Activated T-helper 1 cell treated with anti-CD3 and anti-CD28 coated beads, Interleukin-12 subunit alpha, Interleukin-12 subunit beta, Interleukin-2, Interleukin-4 antibody, amounts not matched to agents 30 ng/mL and 10 ng/mL and 1 ng/mL, durations not matched to agents 14 hours and 24 hours and 36 hours (primary cell): ENCODE measurements around the gene IL5RA. TPM values are rescaled to one million over a fixed set of nuclear protein-coding genes. Genes with fewer than 3 reads are reported as not detected.

ENCODE experiments used
- DNase-seq: peaks from one replicate; pipeline ENCODE4 v3.0.0; 2021; ENCODE audit warnings: low spot score
- H3K27ac Mint-ChIP-seq: one replicate; pipeline ENCODE4 v1.8.0; 2021; ENCODE audit warnings: mild to moderate bottlenecking, mixed read lengths
- H3K27me3 Mint-ChIP-seq: one replicate; pipeline ENCODE4 v1.8.0; 2022; ENCODE audit warnings: mild to moderate bottlenecking, moderate library complexity, mixed read lengths; ENCODE audit not compliant: insufficient read depth
- H3K36me3 Mint-ChIP-seq: one replicate; pipeline ENCODE4 v1.8.0; 2021; ENCODE audit warnings: low read depth, mixed read lengths
- H3K4me1 Mint-ChIP-seq: one replicate; pipeline ENCODE4 v1.8.0; 2021; ENCODE audit warnings: low read depth, mixed read lengths
- H3K4me3 Mint-ChIP-seq: one replicate; pipeline ENCODE4 v1.8.0; 2021; ENCODE audit warnings: mild to moderate bottlenecking, moderate library complexity, mixed read lengths
- H3K9me3 Mint-ChIP-seq: one replicate; pipeline ENCODE4 v1.8.0; 2021; ENCODE audit warnings: mixed read lengths
- intact Hi-C: fragments of 100-400 bp; cut with micrococcal nuclease; formaldehyde crosslinking; loops from one replicate; pipeline ENCODE4 v1.15.1; 2024
- total RNA-seq: library from RNA; stranded (reverse); gene quantifications from 2 replicates; pipeline ENCODE4 v1.2.3, GENCODE V29; 2022

Gene IL5RA
- total RNA-seq, 1 donor from 2014 or later: not detected

DNA sequence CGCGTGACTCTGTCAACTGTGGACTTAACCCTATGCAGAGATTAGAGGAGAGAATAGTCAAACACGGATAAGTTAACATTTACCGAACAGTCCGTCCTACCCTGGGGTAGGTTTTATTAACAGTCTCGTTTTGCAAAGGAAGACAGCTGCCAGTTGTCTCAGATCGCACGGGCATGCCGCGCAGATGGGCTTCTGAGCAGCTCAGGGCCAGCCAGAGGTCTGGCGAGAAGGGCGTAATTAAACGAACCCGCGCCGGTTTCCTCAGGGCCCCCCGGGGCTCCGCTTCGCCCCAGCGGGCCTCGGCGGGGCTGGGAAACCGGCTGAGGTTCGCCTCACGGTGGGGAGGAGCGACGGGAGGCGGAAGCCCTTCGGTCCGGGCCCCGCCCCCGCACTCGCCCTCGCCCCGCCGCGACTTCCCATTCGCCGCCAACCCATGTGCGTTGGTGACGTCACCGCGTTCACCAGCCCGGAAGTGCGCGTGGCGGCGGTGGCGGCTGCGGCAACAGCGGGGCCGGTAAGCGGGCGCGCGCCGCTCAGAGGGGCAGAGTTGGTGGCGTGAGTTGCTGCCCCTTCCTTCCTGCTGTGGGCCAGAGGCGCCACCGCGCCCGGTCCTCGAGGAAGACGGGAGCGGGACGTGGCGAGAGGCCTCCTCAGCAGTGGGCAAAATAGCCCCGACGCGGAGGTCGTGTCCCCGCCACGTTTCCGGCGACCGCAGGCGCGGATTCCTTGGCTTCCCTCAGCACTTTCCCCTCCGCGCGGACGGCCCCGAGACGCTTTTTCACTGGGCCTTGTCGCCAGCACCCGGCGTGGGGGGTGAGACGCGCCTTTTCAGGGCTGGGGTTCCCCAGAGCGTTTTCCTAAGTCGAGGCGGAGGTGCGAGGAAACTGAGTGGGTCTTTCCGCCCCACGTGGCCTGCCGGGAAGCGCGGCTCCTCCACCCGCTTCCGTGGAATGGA, 16.6 kb upstream of the IL5RA start, which contains the start of gene TRNT1:
Gene TRNT1, plus strand, starts transcription at position 464 of the 955 bp plus-strand sequence. CDS start 2,101 bp downstream, outside the sequence.
- peak within 1 kb of the TSS; percentile 99 for H3K4me3 Mint-ChIP-seq
- H3K4me1 Mint-ChIP-seq: peaks cover 30% of the 10 kb centered on the region
- intact Hi-C loops: loop anchor here (1.0 to 2.0 kb wide), 4 partner anchors 22 to 1176 kb away; partner anchors contain the start of genes CRBN and SETMAR
- peak; percentile 91 for DNase-seq
- H3K27ac Mint-ChIP-seq: peak within 1 kb of the TSS; percentile 99
- H3K9me3 Mint-ChIP-seq: peaks cover 3% of the 10 kb centered on the region
- H3K36me3 Mint-ChIP-seq: peaks cover 23% of the 10 kb centered on the region
- H3K27me3 Mint-ChIP-seq: peaks cover 2% of the 10 kb centered on the region

DNA sequence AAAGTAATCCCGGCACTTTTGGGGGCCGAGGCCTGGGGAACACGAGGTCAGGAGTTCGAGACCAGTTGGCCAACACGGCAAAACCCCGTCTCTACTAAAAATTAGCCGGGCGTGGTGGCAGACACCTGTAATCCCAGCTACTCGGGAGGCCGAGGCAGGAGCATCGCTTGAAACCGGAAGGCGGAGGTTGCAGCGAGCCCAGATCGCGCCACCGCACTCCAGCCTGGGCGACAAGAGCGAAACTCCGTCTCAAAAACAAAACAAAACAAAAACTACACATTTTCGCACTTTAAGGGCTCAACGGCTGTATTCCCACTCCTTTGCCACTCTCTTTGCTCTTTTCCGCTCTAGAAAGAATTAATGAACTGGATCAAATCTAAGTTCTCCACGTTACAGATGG, 15.8 kb upstream of the IL5RA start:
- H3K9me3 Mint-ChIP-seq: peaks cover 3% of the 10 kb centered on the region
- peak overlapping the region; percentile 99 for H3K27ac Mint-ChIP-seq
- intact Hi-C loops: loop anchor here (1.0 to 2.0 kb wide), 4 partner anchors 23 to 1177 kb away; partner anchors contain the start of genes CRBN and SETMAR

DNA sequence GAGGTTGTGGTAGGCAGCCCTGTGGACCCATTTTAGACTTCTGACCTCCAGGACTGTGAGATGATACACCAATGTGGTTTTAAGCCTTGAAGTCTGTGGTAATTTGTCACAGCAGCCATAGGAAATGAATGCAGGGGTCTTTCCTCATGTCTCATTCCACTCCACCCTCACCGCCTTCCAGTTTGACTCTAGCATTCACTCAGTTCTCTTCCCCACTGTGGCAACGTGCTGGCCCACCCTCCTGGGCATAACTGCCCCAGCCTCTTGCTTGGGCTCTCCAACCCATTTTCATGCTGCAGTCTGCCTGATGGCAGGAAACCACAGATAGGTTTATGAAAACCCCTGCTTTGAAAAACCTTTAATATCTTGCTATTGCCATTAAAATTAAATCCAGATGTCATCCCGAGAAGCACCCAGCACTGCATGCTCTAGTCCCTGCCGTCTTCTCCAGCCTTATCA, 9.2 kb upstream of the IL5RA start:
- DNase-seq: no peak
- Mint-ChIP-seq H3K4me3 (no peak overlapping the region), H3K27ac (no peak overlapping the region), H3K9me3 (no peaks in the 10 kb centered on the region), H3K4me1 (no peaks in the 10 kb centered on the region), H3K27me3 (peaks cover 8% of the 10 kb centered on the region), H3K36me3 (no peaks in the 10 kb centered on the region)
- intact Hi-C loops: no loop called here

More for the DNA sequence above, 15.8 kb upstream of the IL5RA start:
- peak overlapping the region; percentile 99 for H3K4me3 Mint-ChIP-seq
- peaks cover 19% of the 10 kb centered on the region for H3K36me3 Mint-ChIP-seq
- H3K27me3 Mint-ChIP-seq: peaks cover 2% of the 10 kb centered on the region
- peaks cover 30% of the 10 kb centered on the region for H3K4me1 Mint-ChIP-seq
- no peak for DNase-seq

DNA sequence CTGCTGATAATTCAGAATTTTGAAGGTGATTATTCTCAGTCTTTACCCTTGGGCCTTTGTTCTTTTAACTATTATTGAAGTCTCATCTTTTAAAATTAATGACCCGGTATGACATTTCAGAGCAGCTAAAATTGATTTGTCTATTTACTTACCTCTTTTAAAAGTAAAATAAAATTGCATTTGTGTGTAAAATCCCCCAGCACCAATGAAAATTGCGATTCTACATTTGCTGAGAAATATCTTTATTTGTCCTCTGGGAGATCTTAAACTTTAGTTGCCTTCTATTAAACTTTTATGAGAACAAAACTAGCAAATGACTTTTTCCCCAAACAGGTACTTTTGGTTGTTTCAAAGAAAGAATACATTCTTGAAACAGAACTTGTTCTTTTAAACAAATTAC, 7.5 kb upstream of the IL5RA start:
- Mint-ChIP-seq H3K27me3 (peaks cover 10% of the 10 kb centered on the region), H3K9me3 (no peaks in the 10 kb centered on the region), H3K36me3 (no peaks in the 10 kb centered on the region), H3K27ac (no peak overlapping the region), H3K4me1 (no peaks in the 10 kb centered on the region), H3K4me3 (no peak overlapping the region)
- intact Hi-C loops: no loop called here
- DNase-seq: no peak

DNA sequence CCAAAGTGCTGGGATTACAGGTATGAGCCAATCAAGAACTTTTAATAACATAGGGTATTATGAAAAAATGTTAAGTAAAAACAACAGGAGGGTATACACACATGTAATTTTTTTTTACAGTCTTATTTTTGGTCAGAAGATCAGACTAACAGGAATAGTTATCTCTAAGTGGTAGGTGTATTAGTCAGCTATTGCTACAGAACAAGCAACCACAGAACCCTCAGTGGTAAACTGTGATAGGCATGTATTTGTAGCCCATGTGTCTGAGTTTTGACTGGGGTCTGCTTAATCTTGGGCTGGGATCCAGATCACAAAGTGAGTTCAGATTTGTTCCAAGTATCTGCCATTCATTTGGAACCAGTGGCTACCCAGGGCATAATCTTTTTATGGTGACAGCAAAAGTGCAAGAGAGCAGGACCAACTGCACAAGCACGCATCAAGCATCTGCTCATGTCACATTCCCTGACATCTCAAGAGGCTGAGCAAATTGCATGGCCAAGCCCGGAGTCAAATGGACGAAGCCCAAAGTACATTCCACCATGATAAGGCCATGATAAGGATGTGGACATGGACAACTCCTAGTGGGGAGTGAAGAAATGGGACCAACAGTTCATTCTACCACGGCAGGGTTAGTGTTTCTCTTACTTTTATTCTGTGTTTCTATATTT, 3.0 kb upstream of the IL5RA start:
- no peaks in the 10 kb centered on the region for H3K9me3 Mint-ChIP-seq
- peaks cover 6% of the 10 kb centered on the region for H3K4me1 Mint-ChIP-seq
- no peaks in the 10 kb centered on the region for H3K36me3 Mint-ChIP-seq
- H3K27ac Mint-ChIP-seq: no peak overlapping the region
- DNase-seq: no peak
- intact Hi-C loops: no loop called here
- no peak overlapping the region for H3K4me3 Mint-ChIP-seq
- peaks cover 13% of the 10 kb centered on the region for H3K27me3 Mint-ChIP-seq

DNA sequence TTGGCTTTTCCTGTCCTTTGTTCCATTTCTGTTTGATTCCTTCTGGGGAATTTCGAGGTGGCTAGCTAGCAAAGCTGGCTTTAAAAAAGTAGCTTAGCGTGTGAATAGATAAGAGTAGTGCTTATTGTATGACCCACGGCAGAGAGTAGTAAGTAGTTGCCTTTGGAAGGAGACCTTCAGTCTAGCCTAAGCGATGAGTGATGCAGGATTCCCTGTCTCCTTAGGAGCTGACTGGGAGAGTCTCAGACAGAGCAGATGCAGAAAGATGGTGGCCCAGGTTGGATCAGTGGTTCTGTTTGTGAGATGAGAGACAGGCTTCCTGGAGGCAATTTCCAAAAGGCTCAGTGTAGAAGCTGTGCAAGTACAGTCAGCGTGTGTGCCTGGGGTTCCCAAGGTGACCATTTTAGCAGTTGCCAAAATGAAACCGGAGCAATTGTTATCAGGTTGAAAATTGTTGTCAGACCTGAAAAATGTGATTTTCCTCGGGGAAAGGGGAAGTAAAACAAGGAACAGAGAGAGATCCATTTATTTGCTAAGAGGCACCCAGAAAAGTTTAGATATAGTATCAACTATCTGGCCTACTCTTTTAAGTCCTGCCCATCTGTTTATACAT, 681 bp upstream of the IL5RA start:
- intact Hi-C loops: no loop called here
- no peak overlapping the region for H3K4me3 Mint-ChIP-seq

DNA sequence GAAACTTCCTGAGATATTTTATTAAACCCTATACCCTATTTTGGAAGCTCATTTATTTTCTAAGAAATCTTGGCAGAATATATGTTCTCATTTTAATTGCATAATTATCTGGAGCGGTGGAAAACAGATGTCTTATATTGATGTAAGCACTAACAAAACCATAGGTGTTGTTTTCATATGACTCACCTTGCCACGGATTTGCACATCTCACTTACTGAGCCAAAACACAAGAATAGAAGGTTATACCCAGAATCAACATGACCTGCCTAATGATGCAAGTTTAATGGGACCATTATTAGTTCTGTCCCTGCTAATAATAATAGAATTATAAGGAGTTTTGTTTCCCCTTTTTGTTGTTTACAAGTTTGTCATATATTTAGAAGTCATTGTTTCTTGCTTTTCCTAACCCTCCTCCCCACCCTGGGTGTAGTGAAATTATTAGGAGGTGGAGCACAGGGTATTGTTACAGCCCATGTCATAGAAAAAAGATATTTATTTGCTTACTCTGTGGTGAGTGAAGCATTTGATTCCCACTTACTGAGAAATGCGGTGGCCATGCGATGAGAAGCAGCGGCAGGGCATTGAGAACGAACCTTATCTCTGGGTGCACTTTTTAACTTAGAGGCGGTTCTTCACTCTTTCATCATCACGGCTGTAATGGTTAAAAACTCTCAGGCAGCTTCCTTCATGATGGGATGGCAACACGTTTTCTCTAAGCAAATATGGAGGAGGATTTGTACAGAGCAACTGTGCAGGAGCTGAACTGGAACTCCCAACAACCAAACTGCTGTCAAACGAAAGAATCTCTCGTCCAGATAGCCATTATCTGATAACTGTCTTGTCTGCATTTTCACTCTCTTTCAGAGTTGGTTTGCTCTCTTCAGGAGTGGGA, 521 bp downstream of the IL5RA start:
- Mint-ChIP-seq H3K27ac (no peak overlapping the region), H3K27me3 (peaks cover 15% of the 10 kb centered on the region), H3K4me3 (no peak overlapping the region), H3K36me3 (no peaks in the 10 kb centered on the region), H3K9me3 (no peaks in the 10 kb centered on the region), H3K4me1 (peaks cover 6% of the 10 kb centered on the region)
- intact Hi-C loops: no loop called here
- DNase-seq: no peak

More for the DNA sequence above, 681 bp upstream of the IL5RA start:
- Mint-ChIP-seq H3K4me1 (peaks cover 6% of the 10 kb centered on the region), H3K9me3 (no peaks in the 10 kb centered on the region), H3K36me3 (no peaks in the 10 kb centered on the region), H3K27me3 (peaks cover 15% of the 10 kb centered on the region), H3K27ac (no peak overlapping the region)
- no peak for DNase-seq

DNA sequence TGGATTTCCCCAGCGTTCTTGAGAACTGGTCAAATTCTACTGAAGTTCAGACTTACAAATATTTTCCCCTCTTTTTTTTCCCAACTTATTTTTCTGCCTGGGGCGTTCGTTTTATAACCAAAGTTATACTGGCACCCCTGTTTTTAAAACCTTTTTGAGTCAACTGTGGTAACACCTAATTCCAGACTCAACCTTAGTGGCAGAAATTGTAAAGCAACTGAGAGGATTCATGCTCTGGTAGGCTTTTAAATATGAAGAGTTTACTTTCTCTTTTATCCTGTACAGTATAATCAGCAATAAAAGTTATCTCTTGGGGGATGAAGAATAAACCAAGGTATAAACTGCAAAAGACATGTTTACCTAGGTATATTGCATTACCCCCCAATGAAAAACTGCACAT, 2.3 kb downstream of the IL5RA start:
- intact Hi-C loops: no loop called here
- H3K27ac Mint-ChIP-seq: no peak overlapping the region

DNA sequence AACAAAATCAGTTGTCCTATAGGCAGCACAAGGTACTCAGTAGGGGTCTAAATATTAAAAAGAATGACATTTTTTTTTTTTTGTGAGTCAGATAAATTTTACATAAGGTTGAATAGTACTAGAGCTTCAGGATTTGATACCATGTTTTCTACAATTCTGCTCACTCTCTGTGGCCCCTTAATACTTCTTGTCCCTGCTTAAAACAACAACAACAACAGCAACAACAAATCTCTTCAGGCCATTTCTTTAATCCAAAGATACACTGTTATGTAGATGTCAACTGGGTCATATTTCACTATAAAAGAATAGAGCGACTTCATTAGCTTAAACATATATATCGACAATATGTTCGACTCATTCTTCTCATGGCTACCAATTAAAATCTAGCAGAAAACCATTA, 3.0 kb downstream of the IL5RA start:
- Mint-ChIP-seq H3K4me1 (peaks cover 6% of the 10 kb centered on the region), H3K4me3 (no peak overlapping the region), H3K36me3 (no peaks in the 10 kb centered on the region), H3K27me3 (peaks cover 11% of the 10 kb centered on the region), H3K27ac (no peak overlapping the region), H3K9me3 (no peaks in the 10 kb centered on the region)
- intact Hi-C loops: no loop called here
- no peak for DNase-seq

More for the DNA sequence above, 2.3 kb downstream of the IL5RA start:
- H3K27me3 Mint-ChIP-seq: peaks cover 13% of the 10 kb centered on the region
- no peak for DNase-seq
- H3K36me3 Mint-ChIP-seq: no peaks in the 10 kb centered on the region
- no peak overlapping the region for H3K4me3 Mint-ChIP-seq
- H3K4me1 Mint-ChIP-seq: peaks cover 6% of the 10 kb centered on the region
- H3K9me3 Mint-ChIP-seq: no peaks in the 10 kb centered on the region

DNA sequence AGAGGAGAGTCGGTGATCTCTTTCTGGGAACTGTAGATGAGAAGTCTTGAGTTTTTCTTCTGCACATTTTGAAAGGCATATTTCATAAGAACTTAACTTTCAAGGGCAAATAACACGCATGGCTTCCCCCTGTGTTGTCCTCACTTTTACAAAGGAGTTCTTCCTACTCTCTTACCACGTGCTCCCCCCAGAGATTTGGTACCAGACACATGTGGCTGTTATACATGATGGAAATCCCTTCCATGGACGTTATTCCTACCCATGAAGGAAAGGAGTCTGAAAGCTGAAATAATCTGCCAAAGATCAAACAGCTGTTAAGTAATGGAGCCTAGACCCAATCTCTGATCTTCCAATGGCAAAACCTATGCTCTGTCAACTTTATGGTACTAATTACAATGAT, 4.4 kb downstream of the IL5RA start:
- H3K27ac Mint-ChIP-seq: no peak overlapping the region
- peaks cover 11% of the 10 kb centered on the region for H3K27me3 Mint-ChIP-seq
- DNase-seq: no peak
- intact Hi-C loops: no loop called here
- H3K9me3 Mint-ChIP-seq: no peaks in the 10 kb centered on the region
- no peak overlapping the region for H3K4me3 Mint-ChIP-seq
- H3K4me1 Mint-ChIP-seq: peaks cover 6% of the 10 kb centered on the region
- no peaks in the 10 kb centered on the region for H3K36me3 Mint-ChIP-seq

DNA sequence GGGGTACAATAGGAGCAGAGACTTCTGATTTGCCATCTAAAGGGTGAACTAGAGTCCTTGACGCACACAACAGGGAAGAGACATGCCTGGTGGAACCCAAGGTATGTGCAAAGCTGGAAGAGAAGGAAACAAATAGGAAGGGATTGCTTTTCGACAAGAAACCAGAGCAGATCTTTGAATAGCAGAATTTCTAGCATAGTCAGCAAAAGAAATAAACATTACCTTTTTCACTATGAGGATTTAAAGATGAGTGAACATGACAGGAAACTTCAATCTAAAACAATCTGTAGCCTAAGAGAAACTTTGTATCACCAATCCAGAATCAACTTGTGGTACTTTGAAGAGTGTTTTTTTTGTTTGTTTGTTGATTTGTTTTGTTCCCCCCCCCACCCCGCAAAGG, 4.9 kb downstream of the IL5RA start:
- Mint-ChIP-seq H3K9me3 (no peaks in the 10 kb centered on the region), H3K36me3 (no peaks in the 10 kb centered on the region), H3K27me3 (peaks cover 11% of the 10 kb centered on the region), H3K4me1 (peaks cover 6% of the 10 kb centered on the region), H3K4me3 (no peak overlapping the region), H3K27ac (no peak overlapping the region)
- no peak for DNase-seq
- intact Hi-C loops: no loop called here

DNA sequence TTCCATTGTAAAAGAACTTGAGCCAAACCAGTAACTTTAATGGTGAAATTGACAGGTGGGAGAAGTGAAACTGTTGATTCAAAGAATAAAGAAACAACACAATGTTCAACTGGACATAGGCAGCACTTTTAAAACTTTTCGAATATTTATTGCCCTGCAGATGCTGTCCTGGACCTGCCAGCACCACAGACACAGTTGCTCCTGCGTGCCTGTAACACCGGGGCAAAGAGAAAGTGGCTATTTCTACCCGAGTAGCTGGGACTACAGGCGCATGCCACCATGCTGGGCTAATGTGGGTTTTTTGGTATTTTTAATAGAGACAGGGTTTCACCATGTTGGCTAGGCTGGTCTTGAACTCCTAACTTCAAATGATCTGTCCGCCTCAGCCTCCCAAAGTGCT, 7.4 kb downstream of the IL5RA start:
- H3K9me3 Mint-ChIP-seq: no peaks in the 10 kb centered on the region
- H3K27me3 Mint-ChIP-seq: peaks cover 8% of the 10 kb centered on the region
- no peak overlapping the region for H3K27ac Mint-ChIP-seq
- DNase-seq: no peak
- H3K4me1 Mint-ChIP-seq: no peaks in the 10 kb centered on the region
- no peak overlapping the region for H3K4me3 Mint-ChIP-seq
- H3K36me3 Mint-ChIP-seq: no peaks in the 10 kb centered on the region
- intact Hi-C loops: no loop called here
